CD14-positive monocyte (primary cell): ENCODE data around the gene TATDN2. TPM values are rescaled to one million over a fixed set of nuclear protein-coding genes. Genes with fewer than 3 reads are reported as not detected.
A peak's percentile ranks its signal among the peaks of the same experiment; 100 is the strongest.

Experiments used
- DNase-seq, 3 donors: peaks; one replicate each; pipeline ENCODE4 v3.0.0-alpha.2; 2011 to 2022
- H2AFZ ChIP-seq: 2 replicates; pipeline ENCODE4 v1.6.0; 2012; ENCODE audit warnings: mild to moderate bottlenecking, low read depth, low read length, inconsistent platforms; ENCODE audit not compliant: insufficient read depth, poor library complexity, severe bottlenecking
- H3K27ac ChIP-seq, 2 donors: 1 replicate in 1 of 2; 2 replicates in 1 of 2; pipeline ENCODE4 v1.5.1; 2012 to 2013; ENCODE audit warnings: low read length in 2 of 2, control low read depth in 1 of 2, inconsistent platforms in 1 of 2, low read depth in 1 of 2, mild to moderate bottlenecking in 1 of 2
- H3K27me3 ChIP-seq, 2 donors: one replicate each; pipeline versions ENCODE4 v1.6.0 to v1.6.1; 2011 to 2013; ENCODE audit warnings: low read length in 2 of 2; ENCODE audit not compliant: control insufficient read depth in 2 of 2, insufficient read depth in 2 of 2
- H3K36me3 ChIP-seq, 2 donors: replicated peaks in 1 of 2; 1 replicate in 1 of 2; 2 replicates in 1 of 2; pipeline versions ENCODE4 v1.5.1 to v1.6.1; 2012 to 2013; ENCODE audit warnings: low read length in 2 of 2, control low read depth in 1 of 2, inconsistent platforms in 1 of 2, mild to moderate bottlenecking in 1 of 2; ENCODE audit not compliant: insufficient read depth in 2 of 2, control insufficient read depth in 1 of 2
- H3K4me1 ChIP-seq, 2 donors: 1 replicate in 1 of 2; 2 replicates in 1 of 2; pipeline versions ENCODE4 v1.5.1 to v1.6.1; 2012 to 2013; ENCODE audit warnings: low read length in 2 of 2, control low read depth in 1 of 2, inconsistent platforms in 1 of 2, mild to moderate bottlenecking in 1 of 2, moderate library complexity in 1 of 2; ENCODE audit not compliant: insufficient read depth in 2 of 2, control insufficient read depth in 1 of 2
- H3K4me2 ChIP-seq: replicated peaks from 2 replicates; pipeline ENCODE3; 2012; ENCODE audit warnings: low read length, moderate library complexity, mild to moderate bottlenecking; ENCODE audit not compliant: poor library complexity, severe bottlenecking; ENCODE audit errors: extremely low read depth
- H3K4me3 ChIP-seq, 3 experiments: fragments of 200-600 bp in 1 of 3; sonication (generic) in 1 of 3; replicated peaks in 1 of 3; 1 replicate in 2 of 3; 2 replicates in 1 of 3; pipeline ENCODE4 v1.5.1; 2011 to 2013; ENCODE audit warnings: low read length in 3 of 3, mild to moderate bottlenecking in 3 of 3, control low read depth in 2 of 3, low read depth in 2 of 3, inconsistent platforms in 1 of 3, moderate library complexity in 1 of 3
- H3K79me2 ChIP-seq: 2 replicates; pipeline ENCODE4 v1.6.0; 2012; ENCODE audit warnings: mild to moderate bottlenecking, control low read depth, inconsistent platforms, low read length, moderate library complexity; ENCODE audit not compliant: insufficient read depth
- H3K9ac ChIP-seq: 2 replicates; pipeline ENCODE4 v1.6.0; 2017; ENCODE audit warnings: low read length, mild to moderate bottlenecking; ENCODE audit not compliant: insufficient read depth, poor library complexity, severe bottlenecking
- H3K9me3 ChIP-seq, 2 donors: replicated peaks in 1 of 2; 1 replicate in 1 of 2; 2 replicates in 1 of 2; pipeline versions ENCODE4 v1.5.1 to v1.6.1; 2012 to 2013; ENCODE audit warnings: low read length in 2 of 2, control low read depth in 1 of 2; ENCODE audit not compliant: control insufficient read depth in 1 of 2, insufficient read depth in 1 of 2
- H4K20me1 ChIP-seq: 2 replicates; pipeline ENCODE4 v1.6.0; 2012; ENCODE audit warnings: mild to moderate bottlenecking, low read length, control low read depth, moderate library complexity; ENCODE audit not compliant: insufficient read depth
- H3K27ac Mint-ChIP-seq, 7 donors: one replicate each; pipeline ENCODE4 v1.8.0; 2020; ENCODE audit warnings: mild to moderate bottlenecking in 7 of 7, mixed read lengths in 7 of 7, moderate library complexity in 6 of 7, inconsistent platforms in 2 of 7
- H3K27me3 Mint-ChIP-seq, 3 donors: one replicate each; pipeline ENCODE4 v1.8.0; 2021 to 2022; ENCODE audit warnings: low read depth in 3 of 3, mild to moderate bottlenecking in 3 of 3, mixed read lengths in 3 of 3, moderate library complexity in 3 of 3, inconsistent platforms in 1 of 3
- H3K36me3 Mint-ChIP-seq, 2 donors: one replicate each; pipeline ENCODE4 v1.8.0; 2020; ENCODE audit warnings: mixed read lengths in 2 of 2, inconsistent platforms in 1 of 2, mild to moderate bottlenecking in 1 of 2
- H3K4me1 Mint-ChIP-seq: one replicate; pipeline ENCODE4 v1.8.0; 2020; ENCODE audit warnings: mild to moderate bottlenecking, mixed read lengths
- H3K4me3 Mint-ChIP-seq, 2 donors: one replicate each; pipeline ENCODE4 v1.8.0; 2020; ENCODE audit warnings: mild to moderate bottlenecking in 2 of 2, mixed read lengths in 2 of 2, moderate library complexity in 1 of 2
- H3K9me3 Mint-ChIP-seq, 7 donors: one replicate each; pipeline ENCODE4 v1.8.0; 2020 to 2022; ENCODE audit warnings: mixed read lengths in 7 of 7, mild to moderate bottlenecking in 6 of 7, moderate library complexity in 6 of 7, inconsistent platforms in 2 of 7
- CTCF ChIP-seq: fragments of 200-600 bp; IDR thresholded peaks from one replicate; pipeline ENCODE4 v1.8.0; 2022; ENCODE audit warnings: antibody characterized with exemption, mild to moderate bottlenecking
- WGBS: methylation state at CpG from one replicate; pipeline ENCODE4 v1.1.5; 2013; ENCODE audit warnings: missing lambda C conversion rate; ENCODE audit not compliant: insufficient coverage; 5-methylcytosine and 5-hydroxymethylcytosine counted together
- intact Hi-C, 2 donors: fragments of 100-400 bp; cut with micrococcal nuclease; formaldehyde crosslinking; loops; one replicate each; pipeline versions ENCODE4 v1.15.0 to v1.15.1; 2023
- polyA plus RNA-seq, 3 donors: library from polyadenylated mRNA; depleted of rRNA in 1 of 3; unstranded in 2 of 3; stranded (reverse) in 1 of 3; fragments of 300-500 nt in 2 of 3; fragments of >200 nt in 1 of 3; fragmentation: Illumina TruSeq in 2 of 3; gene quantifications; 1 replicate in 2 of 3; 2 replicates in 1 of 3; pipeline ENCODE4 v1.2.3, GENCODE V29; 2012 to 2021

TATDN2 gene
- polyA plus RNA-seq, 3 donors: 6.0 to 27.1 (median 6.0) TPM

- peaks cover 34 to 44% of the 10 kb centered on the region in 2 donors for H3K4me1 ChIP-seq
Measured at GRCh38 chr3:10249833-10250232, 1.6 kb downstream of the TATDN2 start.

GRCh38 chr3:10251006-10251405 is 2.7 kb downstream of the TATDN2 start:
- intact Hi-C loops: loop anchor here in 1 of 2 donors (5.0 kb wide), 1 partner anchor 134 kb away; the partner anchor contains the start of gene BRK1
- H3K27ac ChIP-seq: no peak overlapping the region
- H3K4me3 ChIP-seq: no peak overlapping the region
- no peak overlapping the region for H3K4me2 ChIP-seq
- no peaks in the 10 kb centered on the region for H3K27me3 ChIP-seq
- H3K27me3 Mint-ChIP-seq: no peaks in the 10 kb centered on the region
- H3K36me3 ChIP-seq: peaks cover 24 to 48% of the 10 kb centered on the region in 2 donors
- no peak overlapping the region for H2AFZ ChIP-seq
- no peak for DNase-seq
- WGBS: 94% methylated on average over 3 of the region's 3 CpGs
- H3K9ac ChIP-seq: no peak overlapping the region
- H4K20me1 ChIP-seq: peaks cover 56% of the 10 kb centered on the region
- H3K4me1 Mint-ChIP-seq: peaks cover 46% of the 10 kb centered on the region
- peaks cover 8 to 22% (median 14%) of the 10 kb centered on the region in 7 donors for H3K9me3 Mint-ChIP-seq
- peaks cover 38 to 50% of the 10 kb centered on the region in 2 donors for H3K36me3 Mint-ChIP-seq
- peak overlapping the region; percentile 17 to 51 for H3K4me3 Mint-ChIP-seq
- no peak for TF ChIP-seq CTCF
- H3K4me1 ChIP-seq: peaks cover 37 to 48% of the 10 kb centered on the region in 2 donors
- H3K79me2 ChIP-seq: peaks cover 77% of the 10 kb centered on the region
- H3K27ac Mint-ChIP-seq: peak overlapping the region in 2 of 7 donors; percentile 26 to 74
- peaks cover 5 to 8% of the 10 kb centered on the region in 2 donors for H3K9me3 ChIP-seq

More at GRCh38 chr3:10249833-10250232, 1.6 kb downstream of the TATDN2 start:
- peaks cover 65% of the 10 kb centered on the region for H3K79me2 ChIP-seq
- DNase-seq: no peak
- H3K36me3 ChIP-seq: peaks cover 21 to 37% of the 10 kb centered on the region in 2 donors
- no peak for TF ChIP-seq CTCF
- Mint-ChIP-seq H3K9me3 (peaks cover 11 to 34% (median 25%) of the 10 kb centered on the region in 7 donors), H3K4me1 (peaks cover 41% of the 10 kb centered on the region), H3K27ac (peak overlapping the region in 5 of 7 donors; percentile 91 to 95 (median 93)), H3K27me3 (no peaks in the 10 kb centered on the region), H3K4me3 (peak overlapping the region; percentile 95 to 97), H3K36me3 (peaks cover 36 to 48% of the 10 kb centered on the region in 2 donors)
- H2AFZ ChIP-seq: no peak overlapping the region
- H3K9me3 ChIP-seq: peaks cover 17% of the 10 kb centered on the region in 2 donors
- peaks cover 44% of the 10 kb centered on the region for H4K20me1 ChIP-seq
- peak overlapping the region; percentile 89 for H3K9ac ChIP-seq
- H3K4me3 ChIP-seq: peak overlapping the region; percentile 64 to 90 (median 80)
- peak overlapping the region; percentile 95 for H3K4me2 ChIP-seq
- intact Hi-C loops: loop anchor here in 1 of 2 donors (5.0 to 10.0 kb wide), 3 partner anchors 88 to 225 kb away; partner anchors contain the start of genes BRK1, FANCD2 and IRAK2
- H3K27ac ChIP-seq: peak overlapping the region in 1 of 2 donors; percentile 89
- 100% methylated on average over 1 of the region's 3 CpGs for whole genome bisulfite sequencing
- H3K27me3 ChIP-seq: no peaks in the 10 kb centered on the region
